BLaER1 treated with 17β-estradiol and CSF1 and Interleukin-3, amounts not matched to agents 10 nM and 100 nM (cell line): ENCODE data around the gene P3H1.
A peak's percentile ranks its signal among the peaks of the same experiment; 100 is the strongest.

ENCODE experiments used
- H3K27ac ChIP-seq, 11 experiments: shearing (Covaris generic); formaldehyde crosslinking; 2 replicates each; pipeline ENCODE4 v1.8.1; 2022
- H3K27me3 ChIP-seq, 11 experiments: shearing (Covaris generic); formaldehyde crosslinking; 2 replicates each; pipeline ENCODE4 v1.8.1; 2022
- H3K36me3 ChIP-seq, 11 experiments: shearing (Covaris generic); formaldehyde crosslinking; 2 replicates each; pipeline ENCODE4 v1.8.1; 2022
- H3K4me1 ChIP-seq, 10 experiments: shearing (Covaris generic); formaldehyde crosslinking; 2 replicates each; pipeline ENCODE4 v1.8.1; 2022
- H3K4me2 ChIP-seq, 11 experiments: shearing (Covaris generic); formaldehyde crosslinking; 2 replicates each; pipeline ENCODE4 v1.8.1; 2022
- H3K4me3 ChIP-seq, 10 experiments: shearing (Covaris generic); formaldehyde crosslinking; 2 replicates each; pipeline ENCODE4 v1.8.1; 2022
- H3K9ac ChIP-seq, 11 experiments: shearing (Covaris generic); formaldehyde crosslinking; 2 replicates each; pipeline ENCODE4 v1.8.1; 2022
- H3K9me3 ChIP-seq, 11 experiments: shearing (Covaris generic); formaldehyde crosslinking; replicated peaks in 1 of 11; 2 replicates each; pipeline ENCODE4 v1.8.1; 2022
- H4K20me1 ChIP-seq, 11 experiments: shearing (Covaris generic); formaldehyde crosslinking; 2 replicates each; pipeline ENCODE4 v1.8.1; 2022
- Cebpa-rat ChIP-seq, 11 experiments: shearing (Covaris generic); IDR thresholded peaks; 2 replicates each; pipeline ENCODE4 v1.8.1; 2022

P3H1 gene

DNA sequence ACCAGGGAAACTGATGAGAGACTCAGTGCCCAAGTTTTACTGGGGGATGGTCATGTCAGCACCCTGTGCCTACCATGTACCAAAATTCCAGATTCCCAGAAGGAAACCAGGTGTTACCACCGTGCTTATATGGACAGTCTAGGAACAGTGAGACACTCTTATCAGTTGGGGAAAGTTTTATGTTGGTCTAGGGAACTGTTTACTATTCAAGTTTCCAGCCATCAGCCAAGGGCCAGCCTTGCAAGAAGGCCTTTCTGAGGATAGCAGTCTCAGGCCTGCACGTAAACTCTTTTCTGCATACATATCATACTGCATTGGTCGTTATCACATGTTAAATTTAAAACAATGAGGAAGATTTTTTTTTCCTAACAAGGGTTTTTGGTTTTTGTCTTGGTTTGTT, 30.6 kb upstream of the P3H1 start:
- H3K9me3 ChIP-seq = no peaks in the 10 kb centered on the region
- H4K20me1 ChIP-seq = no peaks in the 10 kb centered on the region
- no peak overlapping the region for H3K9ac ChIP-seq
- H3K4me2 ChIP-seq = no peak overlapping the region
- no peaks in the 10 kb centered on the region for H3K27me3 ChIP-seq
- no peaks in the 10 kb centered on the region for H3K36me3 ChIP-seq
- no peak overlapping the region for H3K27ac ChIP-seq
- no peak overlapping the region for H3K4me3 ChIP-seq
- TF ChIP-seq Cebpa-rat (IDR thresholded peaks at IDR 0.05) = no peak
- peaks cover 0 to 8% (median 3%) of the 10 kb centered on the region in 10 experiments; a peak in 9 of 20 replicates for H3K4me1 ChIP-seq

GRCh38 chr1:42793824-42794223, 27.0 kb upstream of the P3H1 start:
- Histone ChIP-seq H3K27ac (no peak overlapping the region), H3K9me3 (no peaks in the 10 kb centered on the region), H3K27me3 (no peaks in the 10 kb centered on the region), H3K9ac (no peak overlapping the region), H3K4me2 (no peak overlapping the region), H3K4me3 (no peak overlapping the region), H3K36me3 (no peaks in the 10 kb centered on the region), H3K4me1 (no peaks in the 10 kb centered on the region), H4K20me1 (no peaks in the 10 kb centered on the region)
- TF ChIP-seq Cebpa-rat (IDR thresholded peaks at IDR 0.05) = no peak

DNA sequence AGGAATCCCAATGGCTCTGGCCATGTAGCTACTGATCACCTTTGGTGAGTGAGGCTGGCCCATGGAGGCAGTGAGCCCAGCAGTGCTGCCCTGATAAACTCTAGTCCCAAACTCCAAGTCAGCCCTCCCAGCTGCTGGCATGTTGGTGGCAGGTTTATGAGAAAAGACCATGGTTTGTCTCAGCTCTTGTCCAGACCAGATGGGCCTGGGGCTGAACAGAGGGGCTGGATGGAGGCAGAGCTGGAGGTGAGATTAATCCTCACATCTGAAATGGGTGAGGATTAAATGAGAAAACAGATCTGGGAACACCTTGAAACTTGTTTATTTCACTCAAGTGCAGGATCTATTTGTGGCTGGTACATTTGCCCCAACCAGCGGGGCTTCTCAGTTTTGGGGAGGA, 21.2 kb upstream of the P3H1 start:
- Histone ChIP-seq H3K36me3 (peaks cover 0 to 11% (median 6%) of the 10 kb centered on the region in 11 experiments; a peak in 14 of 22 replicates), H3K4me3 (no peak overlapping the region), H3K9me3 (no peaks in the 10 kb centered on the region), H3K27ac (no peak overlapping the region), H3K4me1 (peaks cover 13 to 21% (median 15%) of the 10 kb centered on the region in 10 experiments; a peak in 19 of 20 replicates), H3K27me3 (peaks cover 0 to 11% (median 0%) of the 10 kb centered on the region in 11 experiments; a peak in 4 of 22 replicates), H4K20me1 (peaks cover 0 to 12% (median 0%) of the 10 kb centered on the region in 11 experiments; a peak in 2 of 22 replicates), H3K4me2 (no peak overlapping the region), H3K9ac (no peak overlapping the region)
- no peak for TF ChIP-seq Cebpa-rat (IDR thresholded peaks at IDR 0.05)

GRCh38 chr1:42786097-42786496, 19.3 kb upstream of the P3H1 start:
- Histone ChIP-seq H3K27ac (no peak overlapping the region), H3K36me3 (peaks cover 4 to 30% (median 20%) of the 10 kb centered on the region in 11 experiments; a peak in 20 of 22 replicates), H3K4me2 (peak overlapping the region in 5 of 11 experiments; percentile 66 to 82 (median 71); a peak in 5 of 22 replicates), H3K9me3 (no peaks in the 10 kb centered on the region), H3K27me3 (peaks cover 0 to 11% (median 0%) of the 10 kb centered on the region in 11 experiments; a peak in 4 of 22 replicates), H3K9ac (no peak overlapping the region), H3K4me3 (no peak overlapping the region), H3K4me1 (peaks cover 13 to 30% (median 20%) of the 10 kb centered on the region in 10 experiments), H4K20me1 (peaks cover 0 to 12% (median 0%) of the 10 kb centered on the region in 11 experiments; a peak in 2 of 22 replicates)
- TF ChIP-seq Cebpa-rat (IDR thresholded peaks at IDR 0.05) = no peak

- Histone ChIP-seq H3K4me2 (peak within 1 kb of the TSS; percentile 66 to 83 (median 73)), H4K20me1 (peaks cover 0 to 14% (median 0%) of the 10 kb centered on the region in 11 experiments; a peak in 2 of 22 replicates), H3K27me3 (peaks cover 0 to 11% (median 0%) of the 10 kb centered on the region in 11 experiments; a peak in 4 of 22 replicates), H3K9me3 (no peaks in the 10 kb centered on the region), H3K9ac (peak within 1 kb of the TSS in 10 of 11 experiments; percentile 11 to 41 (median 28); a peak in 8 of 22 replicates), H3K4me1 (peaks cover 13 to 34% (median 20%) of the 10 kb centered on the region in 10 experiments), H3K27ac (peak within 1 kb of the TSS in 4 of 11 experiments; percentile 1 to 28 (median 9); a peak in 5 of 22 replicates), H3K36me3 (peaks cover 11 to 39% (median 29%) of the 10 kb centered on the region in 11 experiments), H3K4me3 (peak within 1 kb of the TSS in 7 of 10 experiments; percentile 12 to 56 (median 28); a peak in 7 of 20 replicates)
- no peak for TF ChIP-seq Cebpa-rat (IDR thresholded peaks at IDR 0.05)
Measured at GRCh38 chr1:42784946-42785693, 18.3 kb upstream of the P3H1 start, which contains the start of gene TMEM269. Gene TMEM269, plus strand, starts transcription at chr1:42784991. Its CDS starts 4,903 bp downstream, at chr1:42789894.

- Histone ChIP-seq H3K27ac (0 out of 22 replicates have a peak overlapping the region, but pooled peaks of 1 of the 11 experiments have one; percentile 11), H4K20me1 (peaks cover 0 to 14% (median 0%) of the 10 kb centered on the region in 11 experiments; a peak in 3 of 22 replicates), H3K9ac (no peak overlapping the region), H3K36me3 (peaks cover 11 to 44% (median 35%) of the 10 kb centered on the region in 11 experiments), H3K27me3 (peaks cover 0 to 11% (median 0%) of the 10 kb centered on the region in 11 experiments; a peak in 4 of 22 replicates), H3K4me3 (peak overlapping the region in 1 of 10 experiments; percentile 32; a peak in 2 of 20 replicates), H3K4me2 (peak overlapping the region; percentile 66 to 83 (median 73); a peak in 20 of 22 replicates), H3K4me1 (peaks cover 13 to 36% (median 20%) of the 10 kb centered on the region in 10 experiments), H3K9me3 (no peaks in the 10 kb centered on the region)
- no peak for TF ChIP-seq Cebpa-rat (IDR thresholded peaks at IDR 0.05)
Measured at GRCh38 chr1:42784547-42784945, 17.7 kb upstream of the P3H1 start.

DNA sequence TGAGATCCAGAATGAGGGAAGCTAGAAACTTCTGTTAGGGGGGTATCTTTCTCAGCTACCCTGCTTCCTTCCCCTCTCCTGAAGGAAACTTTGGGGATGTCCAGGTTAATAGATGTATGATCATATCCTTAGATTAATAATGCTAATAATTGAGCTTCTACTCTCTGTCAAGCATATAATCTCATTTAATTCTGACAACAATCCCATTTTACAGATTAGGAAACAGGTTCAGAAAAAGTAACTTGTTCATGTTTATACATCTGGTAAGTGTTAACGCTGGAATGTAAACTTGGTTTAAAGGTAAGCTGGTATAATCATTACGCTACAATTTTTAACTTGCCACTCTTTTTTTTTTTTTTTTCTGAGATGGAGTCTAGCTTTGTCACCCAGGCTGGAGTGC, 16.3 kb upstream of the P3H1 start:
- Histone ChIP-seq H3K9ac (no peak overlapping the region), H3K36me3 (peaks cover 18 to 56% (median 46%) of the 10 kb centered on the region in 11 experiments), H3K4me3 (no peak overlapping the region), H3K27me3 (peaks cover 0 to 11% (median 0%) of the 10 kb centered on the region in 11 experiments; a peak in 4 of 22 replicates), H4K20me1 (peaks cover 0 to 14% (median 0%) of the 10 kb centered on the region in 11 experiments; a peak in 6 of 22 replicates), H3K9me3 (no peaks in the 10 kb centered on the region), H3K4me2 (peak overlapping the region in 2 of 11 experiments; percentile 22 to 37; a peak in 2 of 22 replicates), H3K4me1 (peaks cover 13 to 39% (median 20%) of the 10 kb centered on the region in 10 experiments), H3K27ac (no peak overlapping the region)
- no peak for TF ChIP-seq Cebpa-rat (IDR thresholded peaks at IDR 0.05)

GRCh38 chr1:42780176-42780575, 13.3 kb upstream of the P3H1 start:
- Histone ChIP-seq H4K20me1 (peaks cover 0 to 31% (median 8%) of the 10 kb centered on the region in 11 experiments; a peak in 9 of 22 replicates), H3K27ac (no peak overlapping the region), H3K27me3 (peaks cover 0 to 11% (median 0%) of the 10 kb centered on the region in 11 experiments; a peak in 4 of 22 replicates), H3K4me3 (no peak overlapping the region), H3K4me1 (peaks cover 7 to 31% (median 11%) of the 10 kb centered on the region in 10 experiments), H3K9me3 (no peaks in the 10 kb centered on the region), H3K9ac (no peak overlapping the region), H3K36me3 (peaks cover 46 to 86% (median 75%) of the 10 kb centered on the region in 11 experiments), H3K4me2 (no peak overlapping the region)
- TF ChIP-seq Cebpa-rat (IDR thresholded peaks at IDR 0.05) = no peak

GRCh38 chr1:42779725-42780124, 12.9 kb upstream of the P3H1 start:
- peaks cover 51 to 90% (median 80%) of the 10 kb centered on the region in 11 experiments for H3K36me3 ChIP-seq

More at GRCh38 chr1:42779725-42780124, 12.9 kb upstream of the P3H1 start:
- H3K27me3 ChIP-seq = peaks cover 0 to 6% (median 0%) of the 10 kb centered on the region in 11 experiments; a peak in 4 of 22 replicates
- H3K4me3 ChIP-seq = no peak overlapping the region
- no peak overlapping the region for H3K4me2 ChIP-seq
- TF ChIP-seq Cebpa-rat (IDR thresholded peaks at IDR 0.05) = no peak
- H3K9ac ChIP-seq = no peak overlapping the region
- no peak overlapping the region for H3K27ac ChIP-seq
- no peaks in the 10 kb centered on the region for H3K9me3 ChIP-seq
- peaks cover 0 to 28% (median 8%) of the 10 kb centered on the region in 11 experiments; a peak in 10 of 22 replicates for H4K20me1 ChIP-seq
- peaks cover 3 to 26% (median 7%) of the 10 kb centered on the region in 10 experiments; a peak in 19 of 20 replicates for H3K4me1 ChIP-seq
